DOHH2 (cell line): ENCODE data around the gene RUSF1.
"Not testable (repeated sequence)": the region's sequence is repeated elsewhere in the genome, so short reads cannot be mapped to it uniquely, and the experiment has no call there.

ENCODE experiments used
- H3F3A ChIP-seq: fragments of 200-600 bp; sonication (generic), shearing (Covaris generic); 2 replicates; pipeline ENCODE4 v1.6.0; 2016; ENCODE audit warnings: antibody characterized with exemption, mild to moderate bottlenecking; ENCODE audit not compliant: control insufficient read depth, insufficient read depth
- H3K27ac ChIP-seq: fragments of 200-600 bp; sonication (generic); 2 replicates; pipeline ENCODE4 v1.5.1; 2014; ENCODE audit warnings: low read depth, mild to moderate bottlenecking, low read length, moderate library complexity
- H3K27me3 ChIP-seq: fragments of 200-600 bp; sonication (generic); 2 replicates; pipeline ENCODE4 v1.6.1; 2014; ENCODE audit warnings: mild to moderate bottlenecking, low read length, mixed read lengths; ENCODE audit not compliant: control insufficient read depth
- H3K36me3 ChIP-seq: fragments of 200-600 bp; sonication (generic); 2 replicates; pipeline ENCODE4 v1.6.1; 2014; ENCODE audit warnings: mild to moderate bottlenecking, low read length, moderate library complexity, mixed read lengths; ENCODE audit not compliant: control insufficient read depth
- H3K4me1 ChIP-seq: fragments of 200-600 bp; sonication (generic); 2 replicates; pipeline ENCODE4 v1.6.1; 2014; ENCODE audit warnings: mild to moderate bottlenecking, low read length, mixed read lengths; ENCODE audit not compliant: control insufficient read depth
- H3K4me2 ChIP-seq: fragments of 200-600 bp; sonication (generic); 2 replicates; pipeline ENCODE4 v1.6.0; 2014; ENCODE audit warnings: mild to moderate bottlenecking, low read length, moderate library complexity
- H3K4me3 ChIP-seq: fragments of 200-600 bp; sonication (generic); 2 replicates; pipeline ENCODE4 v1.5.1; 2014; ENCODE audit warnings: mild to moderate bottlenecking, low read length, mixed read lengths
- H3K79me2 ChIP-seq: fragments of 200-600 bp; sonication (generic); 2 replicates; pipeline ENCODE4 v1.6.1; 2014; ENCODE audit warnings: mild to moderate bottlenecking, low read length, mixed read lengths; ENCODE audit not compliant: control insufficient read depth
- H3K9me2 ChIP-seq: fragments of 200-600 bp; sonication (generic); replicated peaks from 2 replicates; pipeline ENCODE4 v1.6.1; 2014; ENCODE audit warnings: mild to moderate bottlenecking, low read length, mixed read lengths; ENCODE audit not compliant: control insufficient read depth
- H3K9me3 ChIP-seq: fragments of 200-600 bp; sonication (generic); 2 replicates; pipeline ENCODE4 v1.6.1; 2014; ENCODE audit warnings: antibody characterized with exemption, low read length, mixed read lengths; ENCODE audit not compliant: control insufficient read depth, insufficient read depth
- H4K20me1 ChIP-seq: fragments of 200-600 bp; sonication (generic); 2 replicates; pipeline ENCODE4 v1.6.0; 2014; ENCODE audit warnings: low read depth, mild to moderate bottlenecking, antibody characterized with exemption, low read length, moderate library complexity; ENCODE audit not compliant: control insufficient read depth, insufficient read depth
- CTCF ChIP-seq: fragments of 200-600 bp; sonication (generic); IDR thresholded peaks from one replicate; pipeline ENCODE4 v1.5.1; 2014; ENCODE audit warnings: antibody characterized with exemption, mild to moderate bottlenecking, low read depth, low read length; ENCODE audit not compliant: poor library complexity, severe bottlenecking
- EZH2phosphoT487 ChIP-seq: fragments of 200-600 bp; sonication (generic); IDR thresholded peaks from 2 replicates; pipeline ENCODE4 v1.6.1; 2017; ENCODE audit warnings: borderline replicate concordance, mild to moderate bottlenecking, antibody characterized with exemption, low read length, moderate library complexity, mixed read lengths

Gene RUSF1

GRCh38 chr16:31504159-31504558, 4.0 kb downstream of the RUSF1 start:
- Histone ChIP-seq H3K4me1 (peaks cover 28% of the 10 kb centered on the region), H3K79me2 (peaks cover 20% of the 10 kb centered on the region), H3K27ac (no peak overlapping the region), H3K27me3 (no peaks in the 10 kb centered on the region), H3K4me3 (no peak overlapping the region), H3F3A (peaks cover 7% of the 10 kb centered on the region), H3K9me2 (no peaks in the 10 kb centered on the region), H3K9me3 (no peaks in the 10 kb centered on the region), H3K36me3 (peaks cover 6% of the 10 kb centered on the region; the same call in 1 of the 2 replicates), H4K20me1 (peaks cover 5% of the 10 kb centered on the region; the same call in 1 of the 2 replicates), H3K4me2 (no peak overlapping the region)
- TF ChIP-seq CTCF (no peak), EZH2phosphoT487 (no peak)

GRCh38 chr16:31503555-31503954, 4.6 kb downstream of the RUSF1 start:
- H3K27me3 ChIP-seq, H4K20me1 ChIP-seq, H3K9me2 ChIP-seq, H3K9me3 ChIP-seq, H3K27ac ChIP-seq, H3F3A ChIP-seq, H3K4me2 ChIP-seq, H3K4me3 ChIP-seq, H3K36me3 ChIP-seq: not testable (repeated sequence)
- H3K4me1 ChIP-seq, result peaks cover 24% of the 10 kb centered on the region
- peaks cover 16% of the 10 kb centered on the region for H3K79me2 ChIP-seq

- Histone ChIP-seq H3F3A (peaks cover 7% of the 10 kb centered on the region), H3K9me3 (no peaks in the 10 kb centered on the region), H3K9me2 (no peaks in the 10 kb centered on the region), H3K27me3 (no peaks in the 10 kb centered on the region), H3K79me2 (peaks cover 12% of the 10 kb centered on the region), H3K4me2 (no peak overlapping the region), H3K4me3 (no peak overlapping the region), H3K4me1 (peaks cover 24% of the 10 kb centered on the region), H3K36me3 (peaks cover 6% of the 10 kb centered on the region; the same call in 1 of the 2 replicates), H3K27ac (no peak overlapping the region), H4K20me1 (peaks cover 5% of the 10 kb centered on the region; the same call in 1 of the 2 replicates)
- no peak for TF ChIP-seq EZH2phosphoT487
- TF ChIP-seq CTCF, result no peak
Observed at GRCh38 chr16:31502981-31503380, 5.2 kb downstream of the RUSF1 start.

- no peak for TF ChIP-seq EZH2phosphoT487
- TF ChIP-seq CTCF, result no peak
- Histone ChIP-seq H3K27me3 (no peaks in the 10 kb centered on the region), H3K4me1 (peaks cover 16% of the 10 kb centered on the region), H3K79me2 (peaks cover 2% of the 10 kb centered on the region; the same call in 1 of the 2 replicates), H3K9me3 (no peaks in the 10 kb centered on the region), H3K9me2 (no peaks in the 10 kb centered on the region), H3K36me3 (peaks cover 6% of the 10 kb centered on the region; the same call in 1 of the 2 replicates), H3F3A (peaks cover 7% of the 10 kb centered on the region), H3K27ac (no peak overlapping the region), H3K4me3 (no peak overlapping the region), H3K4me2 (no peak overlapping the region), H4K20me1 (peaks cover 5% of the 10 kb centered on the region; the same call in 1 of the 2 replicates)
Observed at GRCh38 chr16:31501966-31502348, 6.2 kb downstream of the RUSF1 start.
